ENCODE measurements around the gene ASH1L.
"Not testable (repeated sequence)": the region's sequence is repeated elsewhere in the genome, so short reads cannot be mapped to it uniquely, and the experiment has no call there.

- not testable (repeated sequence) for TF ChIP-seq CTCF (conservative IDR thresholded peaks at IDR 0.05; ENCODE audit: low read depth in 2 of 2); ZNF114 (CRISPR knock-in tag; IDR thresholded peaks at IDR 0.05); POLR2AphosphoS5 (IDR thresholded peaks at IDR 0.05; ENCODE audit: low read depth); REST (IDR thresholded peaks at IDR 0.05; ENCODE audit: unreplicated experiment); CREB1 (CRISPR knock-in tag; IDR thresholded peaks at IDR 0.05; ENCODE audit: low read depth)
Measured at GRCh38 chr1:155328856-155329255, 233.7 kb downstream of the ASH1L start.

Data from GM23338 (cell line).